GM18867 (cell line): ENCODE data around the gene LFNG.

ENCODE experiments used
- ATAC-seq: cut with Tn5 transposase; IDR thresholded peaks from one replicate; pipeline ENCODE4 v1.9.1; 2021; ENCODE audit warnings: mild to moderate bottlenecking, moderate library complexity; ENCODE audit not compliant: unreplicated experiment

The LFNG gene

DNA sequence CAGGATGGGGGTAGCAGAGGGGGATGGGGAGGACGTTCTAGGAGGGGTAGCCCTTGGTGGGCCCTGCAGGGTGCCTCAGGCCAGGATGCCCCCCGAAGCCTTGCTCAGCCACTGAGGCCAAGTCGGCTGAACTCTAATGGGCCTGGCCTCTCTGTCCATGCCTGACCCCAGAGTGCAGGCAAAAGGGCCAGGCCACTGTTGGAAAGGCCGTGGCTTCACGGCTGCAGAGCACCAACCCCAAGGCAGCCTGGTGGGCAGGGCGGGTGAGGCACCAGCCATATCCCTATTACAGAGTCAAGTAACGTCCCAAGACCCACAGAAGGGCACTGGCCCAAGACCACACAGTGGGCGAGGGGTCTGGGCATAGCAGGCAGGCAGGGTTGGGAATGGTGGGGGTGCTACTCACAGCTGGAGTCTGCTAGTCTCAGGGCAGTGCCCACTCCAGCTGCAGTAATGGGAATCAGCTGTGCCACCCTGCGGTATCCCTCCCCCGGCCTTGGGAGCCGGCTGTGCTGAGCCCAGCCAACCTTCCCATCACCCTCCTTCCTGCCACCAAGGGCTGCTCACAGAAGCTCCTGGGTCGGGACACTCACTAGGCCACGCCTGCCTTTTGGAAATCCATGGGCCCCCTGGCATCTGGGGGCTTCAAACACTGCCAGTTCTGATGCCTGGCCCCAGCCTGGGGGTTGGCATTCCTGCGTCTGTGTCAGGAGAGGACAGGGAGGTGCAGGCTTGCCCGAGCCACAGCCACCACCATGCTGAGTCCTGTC lies 4.0 kb upstream of the LFNG start:
- no peak for ATAC-seq

GRCh38 chr7:2516194-2516555 lies 3.4 kb upstream of the LFNG start:
- ATAC-seq = no peak

GRCh38 chr7:2517026-2517425 lies 2.5 kb upstream of the LFNG start:
- ATAC-seq = no peak

DNA sequence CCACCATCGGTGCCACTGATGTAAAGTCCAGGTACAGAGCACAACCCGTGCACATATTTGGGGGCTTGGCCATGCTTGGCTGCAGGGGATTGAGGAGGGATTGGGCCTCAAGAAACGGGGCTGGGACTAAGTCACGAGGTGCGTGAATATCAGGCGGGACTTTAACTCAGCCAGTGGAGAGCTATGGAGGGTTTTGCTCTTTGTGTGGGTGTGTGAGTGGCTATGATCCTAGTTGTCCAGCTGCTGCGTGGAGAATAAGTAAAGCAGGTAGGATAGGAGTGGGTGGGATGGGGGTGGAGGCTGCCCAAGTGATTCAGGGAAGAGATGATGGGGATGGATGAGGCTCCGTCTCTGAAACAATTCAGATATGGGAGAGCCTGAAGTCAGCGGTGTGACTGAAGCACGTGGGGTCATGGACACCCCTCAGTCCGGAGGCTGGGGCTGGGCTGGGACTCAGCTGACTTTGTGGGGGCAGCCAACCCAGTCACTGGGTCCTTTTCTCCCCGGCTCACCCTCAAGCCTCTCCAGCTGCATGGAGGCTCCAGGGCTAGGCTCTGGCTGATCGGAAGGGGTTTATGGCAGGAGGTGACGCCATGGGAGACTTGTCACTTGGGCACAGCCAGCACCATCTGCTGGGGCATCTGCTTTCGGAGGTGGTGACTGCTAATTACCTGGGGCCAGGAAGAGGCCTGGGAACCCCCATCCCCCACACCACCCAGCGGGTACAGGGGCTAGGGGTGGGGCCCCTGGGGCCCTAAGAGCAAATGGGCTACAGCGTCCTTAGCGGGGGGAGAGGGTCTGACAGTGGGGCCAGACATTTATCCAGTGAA lies 1.7 kb upstream of the LFNG start:
- no peak for ATAC-seq

- no peak for ATAC-seq
These were observed 846 bp upstream of the LFNG start for GRCh38 chr7:2518737-2519118.

GRCh38 chr7:2520131-2520760 lies 672 bp downstream of the LFNG start:
- no peak for ATAC-seq

GRCh38 chr7:2520761-2521290 lies 1.3 kb downstream of the LFNG start:
- ATAC-seq = no peak

DNA sequence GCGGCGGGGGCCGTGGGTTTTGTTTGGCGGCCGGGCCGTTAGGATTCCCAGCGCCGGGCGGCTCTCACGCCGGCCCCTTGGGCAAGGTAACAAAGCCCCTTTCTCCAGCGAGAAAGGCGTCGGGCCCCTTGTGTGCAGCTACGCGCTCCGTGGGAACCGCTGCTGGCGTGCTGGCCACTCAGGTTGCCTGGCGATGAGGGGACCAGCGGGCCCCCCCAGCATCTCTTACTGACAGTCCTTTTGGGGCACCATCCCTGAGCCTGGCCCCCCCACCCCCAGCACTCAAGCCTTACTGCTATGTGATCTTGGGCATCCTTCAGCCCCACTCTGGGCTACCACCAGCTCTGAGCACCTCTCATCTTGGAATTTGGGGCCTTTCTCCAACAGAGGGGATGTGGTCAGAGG lies 1.8 kb downstream of the LFNG start:
- ATAC-seq = no peak

DNA sequence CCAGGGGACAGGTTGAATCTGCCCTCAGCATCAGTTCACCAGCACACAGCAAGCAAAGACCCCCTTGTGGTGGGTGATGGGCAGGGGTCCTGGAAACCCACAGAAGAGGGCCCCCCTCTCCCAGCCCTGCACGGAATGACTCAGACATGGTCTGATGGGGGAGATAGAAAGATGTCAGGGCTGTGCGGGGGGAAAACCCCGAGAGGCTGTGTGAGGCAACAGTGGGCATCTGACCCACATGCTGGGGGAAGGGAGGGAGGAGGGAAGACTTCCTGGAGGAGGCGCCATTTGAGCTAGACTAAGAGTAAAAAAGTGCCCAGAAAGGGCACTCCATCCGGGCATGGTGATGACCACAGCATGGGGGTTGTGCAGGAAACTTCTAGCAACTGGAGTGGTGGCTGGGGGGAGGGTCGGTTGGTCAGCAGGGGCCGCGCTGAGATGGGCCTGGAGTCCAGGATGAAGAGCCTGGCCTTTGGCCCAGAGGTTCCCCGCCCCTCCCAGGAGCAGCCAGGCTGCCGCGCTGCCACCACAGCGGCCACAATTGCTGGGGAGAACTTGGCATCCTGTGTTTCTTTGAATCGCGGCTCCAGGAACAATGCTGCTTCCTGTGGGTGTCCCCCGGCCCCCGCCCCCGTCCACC lies 2.5 kb downstream of the LFNG start:
- no peak for ATAC-seq

DNA sequence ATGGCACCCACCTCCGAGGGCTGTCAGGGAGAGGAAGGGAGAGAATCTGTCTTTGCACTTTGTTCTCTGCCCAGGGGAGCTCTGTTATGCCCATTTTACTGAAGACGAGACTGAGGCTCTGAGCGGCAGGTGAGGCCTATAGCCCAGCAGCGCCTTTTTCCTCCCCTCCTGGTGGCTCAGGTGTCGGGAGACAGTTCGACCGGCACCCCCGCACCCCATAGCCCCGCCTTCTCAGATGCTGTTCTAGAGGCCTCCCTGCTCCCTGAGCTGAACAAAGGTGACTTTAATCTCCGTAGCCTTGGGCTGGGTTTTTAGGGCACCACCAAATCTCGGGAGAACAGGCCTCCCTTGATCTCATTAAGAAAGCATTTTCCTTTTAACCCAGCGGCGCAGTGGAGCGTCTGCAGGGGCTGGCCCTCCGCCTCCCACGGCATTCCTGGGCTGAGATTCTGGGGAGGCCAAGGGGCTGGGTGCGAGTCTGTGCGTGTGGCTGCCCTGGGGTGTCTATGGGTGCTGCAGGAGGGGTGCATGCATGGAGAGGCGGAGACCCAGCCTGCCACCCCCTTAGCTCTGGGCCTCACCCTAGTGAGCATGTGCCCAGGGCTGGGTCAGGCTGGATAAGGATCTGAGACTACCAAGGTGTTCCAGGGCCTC lies 3.3 kb downstream of the LFNG start:
- no peak for ATAC-seq

GRCh38 chr7:2523461-2523936 lies 3.9 kb downstream of the LFNG start:
- no peak for ATAC-seq

- ATAC-seq = no peak
These were observed 4.6 kb downstream of the LFNG start for GRCh38 chr7:2523941-2524807.

- no peak for ATAC-seq
These were observed 5.5 kb downstream of the LFNG start for GRCh38 chr7:2524808-2525657.

DNA sequence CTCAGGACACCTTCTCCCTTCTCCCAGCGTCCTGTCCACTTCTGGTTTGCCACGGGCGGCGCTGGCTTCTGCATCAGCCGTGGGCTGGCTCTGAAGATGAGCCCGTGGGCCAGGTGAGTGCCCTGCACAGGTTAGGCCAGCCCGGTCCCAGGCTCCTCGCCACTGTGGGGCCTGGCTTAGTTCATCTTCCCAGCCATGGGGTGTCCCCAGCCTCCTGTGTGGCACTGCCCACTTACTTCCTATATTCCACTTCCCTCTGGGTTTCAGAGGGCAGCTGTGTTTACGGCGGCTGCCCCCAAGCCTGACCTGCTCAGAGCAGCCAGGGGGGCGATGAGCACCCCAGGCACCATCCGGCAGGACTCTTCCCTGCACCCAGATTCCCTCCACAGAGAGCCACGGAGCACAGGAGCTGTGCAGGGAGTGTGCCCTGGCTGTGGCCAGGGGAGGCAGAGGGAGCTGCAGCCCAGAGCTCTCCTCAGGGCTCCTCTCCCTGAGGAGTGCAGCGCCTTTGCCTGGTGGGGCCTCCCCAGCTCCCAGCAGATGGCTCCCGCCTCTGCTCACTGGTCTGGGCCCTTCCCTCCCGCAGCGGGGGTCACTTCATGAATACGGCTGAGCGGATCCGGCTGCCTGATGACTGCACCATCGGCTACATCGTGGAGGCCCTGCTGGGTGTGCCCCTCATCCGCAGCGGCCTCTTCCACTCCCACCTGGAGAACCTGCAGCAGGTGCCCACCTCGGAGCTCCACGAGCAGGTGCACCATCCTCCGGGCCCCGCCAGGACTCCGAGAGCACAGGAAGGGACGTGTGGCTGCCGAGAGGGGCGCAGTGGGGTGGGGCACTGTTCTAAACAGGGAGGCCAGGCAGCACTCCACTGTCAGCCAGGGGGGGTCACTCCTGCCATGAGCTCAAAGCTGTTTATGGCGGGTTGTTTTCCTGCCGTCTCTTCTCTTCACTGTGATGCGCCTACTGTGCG lies 6.4 kb downstream of the LFNG start:
- no peak for ATAC-seq

DNA sequence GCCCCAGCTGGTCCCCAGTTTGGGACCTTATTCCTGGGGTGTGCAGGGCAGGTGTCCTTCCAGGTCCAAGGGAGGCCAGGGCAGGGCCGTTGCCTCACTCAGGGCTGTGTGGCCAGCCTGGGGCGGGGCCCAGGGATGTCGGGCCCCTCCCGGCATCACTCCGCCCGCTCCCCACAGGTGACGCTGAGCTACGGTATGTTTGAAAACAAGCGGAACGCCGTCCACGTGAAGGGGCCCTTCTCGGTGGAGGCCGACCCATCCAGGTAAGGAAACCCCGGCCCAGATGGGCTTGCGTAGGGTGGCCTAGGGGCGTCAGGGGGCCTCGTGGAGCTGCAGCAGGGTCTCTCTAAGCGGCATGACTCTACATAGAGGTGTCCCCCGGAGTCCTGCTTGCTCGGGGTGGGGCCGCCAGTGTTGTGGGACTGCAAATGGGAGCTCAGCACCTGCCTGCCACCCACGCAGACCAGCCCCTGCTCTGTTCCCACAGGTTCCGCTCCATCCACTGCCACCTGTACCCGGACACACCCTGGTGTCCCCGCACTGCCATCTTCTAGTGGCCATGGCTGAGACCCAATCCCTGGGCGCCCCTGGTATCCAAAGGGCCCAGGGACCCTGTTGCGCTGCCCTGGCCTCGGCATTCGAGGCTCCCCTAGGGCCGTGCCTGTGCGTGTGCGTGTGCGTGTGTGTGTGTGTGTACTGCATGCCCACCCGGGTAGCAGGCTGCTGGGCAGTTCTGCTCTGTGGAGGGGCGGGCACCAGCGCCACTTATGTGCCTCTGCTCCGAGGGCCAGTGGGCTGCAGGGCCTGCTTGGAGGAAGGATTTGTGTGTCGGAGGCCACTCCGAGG lies 7.3 kb downstream of the LFNG start:
- ATAC-seq = no peak
